ENCODE measurements around the gene GABPA.

The GABPA gene

DNA sequence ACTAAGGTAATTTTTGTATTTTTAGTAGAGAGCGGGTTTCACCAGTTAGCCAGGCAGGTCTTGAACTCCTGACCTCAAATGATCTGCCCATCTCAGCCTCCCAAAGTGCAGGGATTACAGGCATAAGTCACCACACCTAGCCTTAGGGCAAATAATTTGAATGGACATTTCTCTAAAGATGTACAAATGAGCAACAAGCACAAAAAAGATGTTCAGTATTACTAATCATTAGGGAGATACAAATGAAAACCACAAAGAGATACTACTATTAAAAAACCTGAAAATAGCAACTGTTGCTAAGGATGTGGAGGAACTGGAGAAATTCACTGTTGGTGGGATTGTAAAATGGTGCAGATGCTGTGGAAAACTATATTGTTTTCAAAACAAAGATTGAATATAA is 79.1 kb downstream of the GABPA start:
- DNase-seq: no peak

GRCh38 chr21:25818121-25818520 is 83.3 kb downstream of the GABPA start:
- DNase-seq: no peak

DNA sequence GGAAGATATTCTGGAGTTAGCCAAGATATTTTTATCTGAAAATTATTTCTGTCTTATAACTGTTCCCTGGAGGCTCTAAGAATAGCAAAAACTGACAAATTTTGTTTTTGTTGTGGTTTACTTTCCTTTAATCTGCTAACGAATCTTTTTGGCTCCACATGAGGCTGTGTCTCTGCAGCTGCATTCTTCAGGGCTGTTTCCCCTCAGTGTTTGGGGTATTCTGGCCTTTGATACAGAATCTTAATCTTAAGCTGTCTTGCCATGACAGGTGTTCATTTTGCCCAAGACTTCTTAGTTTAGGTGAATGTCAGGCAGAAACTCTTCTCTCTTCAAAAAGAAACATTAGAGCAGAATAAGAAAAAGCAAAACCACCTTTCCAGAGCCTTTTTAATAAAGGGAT is 83.8 kb downstream of the GABPA start:
- DNase-seq: no peak
